HepG2 (cell line): Measurements from ENCODE around the gene DDN. TPM values are rescaled to one million over a fixed set of nuclear protein-coding genes. Genes with fewer than 3 reads are reported as not detected.

ENCODE experiments used
- CC2D1A ChIP-seq: sonication (generic); formaldehyde crosslinking; IDR thresholded peaks from 2 replicates; pipeline ENCODE4 v1.8.1; 2023; ENCODE audit warnings: mild to moderate bottlenecking, missing genetic modification reagents
- CHCHD3 ChIP-seq: sonication (generic); formaldehyde crosslinking; IDR thresholded peaks from 2 replicates; pipeline ENCODE4 v1.8.0; 2022; ENCODE audit warnings: mild to moderate bottlenecking, missing genetic modification reagents, moderate library complexity
- EHMT2 ChIP-seq: fragments of 200-600 bp; sonication (generic); IDR thresholded peaks from 2 replicates; pipeline ENCODE4 v1.7.0; 2017; ENCODE audit warnings: antibody characterized with exemption, low read depth, low read length, borderline replicate concordance
- HDAC6 ChIP-seq: fragments of 200-600 bp; sonication (generic); IDR thresholded peaks from 2 replicates; pipeline ENCODE4 v1.7.0; 2017; ENCODE audit warnings: mild to moderate bottlenecking, antibody characterized with exemption, low read length, low read depth
- HHEX ChIP-seq: IDR thresholded peaks from 2 replicates; pipeline ENCODE4 v1.6.1; 2016; ENCODE audit warnings: control low read depth
- HOXD1 ChIP-seq: sonication (generic); formaldehyde crosslinking; IDR thresholded peaks from 2 replicates; pipeline ENCODE4 v1.5.0; 2020; ENCODE audit warnings: missing genetic modification reagents
- MEF2D ChIP-seq: sonication (generic); formaldehyde crosslinking; IDR thresholded peaks from 2 replicates; pipeline ENCODE4 v1.5.1; 2020; ENCODE audit warnings: mild to moderate bottlenecking, missing genetic modification reagents
- MXI1 ChIP-seq: IDR thresholded peaks from 3 replicates; pipeline ENCODE4 v1.6.1; 2012; ENCODE audit warnings: low read depth, low read length, inconsistent platforms, borderline replicate concordance
- NFATC3 ChIP-seq: sonication (generic); formaldehyde crosslinking; IDR thresholded peaks from 2 replicates; pipeline ENCODE4 v1.5.1; 2020; ENCODE audit warnings: mild to moderate bottlenecking, missing genetic modification reagents
- NR1H2 ChIP-seq: sonication (generic); formaldehyde crosslinking; IDR thresholded peaks from 2 replicates; pipeline ENCODE4 v1.8.1; 2022; ENCODE audit warnings: low read depth, missing genetic modification reagents, borderline replicate concordance
- RARA ChIP-seq: IDR thresholded peaks from 2 replicates; pipeline ENCODE4 v1.6.1; 2016; ENCODE audit warnings: missing genetic modification reagents, missing compliant biosample characterization
- SOX13 ChIP-seq, 3 experiments: fragments of 450-650 bp in 1 of 3; sonication (generic) in 1 of 3; formaldehyde crosslinking in 1 of 3; IDR thresholded peaks in 2 of 3; conservative IDR thresholded peaks in 1 of 3; 2 replicates each; pipeline versions ENCODE4 v1.5.0 to v1.6.1; 2016 to 2020; ENCODE audit warnings: antibody characterized with exemption in 1 of 3, mild to moderate bottlenecking in 1 of 3, missing compliant biosample characterization in 1 of 3, missing genetic modification reagents in 1 of 3, moderate library complexity in 1 of 3
- TBX2 ChIP-seq: sonication (generic); formaldehyde crosslinking; IDR thresholded peaks from 2 replicates; pipeline ENCODE4 v1.5.0; 2020; ENCODE audit warnings: missing genetic modification reagents, mild to moderate bottlenecking, borderline replicate concordance
- ZC3H4 ChIP-seq: sonication (generic); formaldehyde crosslinking; IDR thresholded peaks from 2 replicates; pipeline ENCODE4 v1.4.0; 2020; ENCODE audit warnings: missing genetic modification reagents, borderline replicate concordance
- ZFX ChIP-seq: sonication (generic); formaldehyde crosslinking; IDR thresholded peaks from 2 replicates; pipeline ENCODE4 v1.4.0; 2020; ENCODE audit warnings: mild to moderate bottlenecking, low read depth, missing genetic modification reagents, moderate library complexity
- ZKSCAN1 ChIP-seq: fragments of 150-350 bp; IDR thresholded peaks from 2 replicates; pipeline ENCODE4 v1.6.1; 2014; ENCODE audit warnings: low read length
- ZNF274 ChIP-seq: sonication (generic); formaldehyde crosslinking; IDR thresholded peaks from 2 replicates; pipeline ENCODE4 v1.5.1; 2020; ENCODE audit warnings: mild to moderate bottlenecking, missing genetic modification reagents
- ZNF367 ChIP-seq: sonication (generic); formaldehyde crosslinking; IDR thresholded peaks from 2 replicates; pipeline ENCODE4 v1.4.0; 2020; ENCODE audit warnings: missing genetic modification reagents, borderline replicate concordance
- ZNF83 ChIP-seq: sonication (generic); formaldehyde crosslinking; IDR thresholded peaks from 2 replicates; pipeline ENCODE4 v1.4.0; 2020; ENCODE audit warnings: missing genetic modification reagents, mild to moderate bottlenecking, borderline replicate concordance
- polyA plus RNA-seq, 8 experiments: library from polyadenylated mRNA; depleted of rRNA in 3 of 8; stranded (reverse) in 7 of 8; unstranded in 1 of 8; fragments of >200 nt; fragmentation: Illumina TruSeq in 4 of 8; extraction: Trizol in 4 of 8; gene quantifications; 2 replicates each; pipeline versions ENCODE4 v1.2.1 to v1.2.3, GENCODE V29; 2011 to 2016; ENCODE audit warnings: low read depth in 4 of 8, missing spikeins in 1 of 8, mixed read lengths in 1 of 8; ENCODE audit not compliant: insufficient read depth in 1 of 8
- total RNA-seq, 5 experiments: library from RNA; depleted of rRNA; stranded (reverse); fragments of >200 nt; fragmentation: Illumina TruSeq; extraction: Trizol; gene quantifications; 2 replicates each; pipeline ENCODE4 v1.2.3, GENCODE V29; 2016; ENCODE audit warnings: low read depth in 1 of 5
- TF ChIP-seq, protein P1 (sequence below): sonication (generic); formaldehyde crosslinking; IDR thresholded peaks from 2 replicates; pipeline ENCODE4 v1.8.1; 2023; ENCODE audit warnings: missing genetic modification reagents, mild to moderate bottlenecking, borderline replicate concordance
- TF ChIP-seq, protein P2 (sequence below): sonication (generic); formaldehyde crosslinking; IDR thresholded peaks from 2 replicates; pipeline ENCODE4; 2020; ENCODE audit warnings: missing genetic modification reagents, mild to moderate bottlenecking, borderline replicate concordance
- TF ChIP-seq, protein P3 (sequence below): sonication (generic); formaldehyde crosslinking; IDR thresholded peaks from 2 replicates; pipeline ENCODE4 v1.8.1; 2023; ENCODE audit warnings: mild to moderate bottlenecking, moderate library complexity, missing genetic modification reagents
- TF ChIP-seq, protein P4 (sequence below): sonication (generic); formaldehyde crosslinking; IDR thresholded peaks from 2 replicates; pipeline ENCODE4 v1.5.1; 2020; ENCODE audit warnings: mild to moderate bottlenecking, missing genetic modification reagents, borderline replicate concordance

Gene DDN
- total and polyA plus RNA-seq, 2 of the 13 experiments (the other 11 are each of a cell fraction or from before 2014, with no cell fraction given), result 0.24 to 0.53 TPM

DNA sequence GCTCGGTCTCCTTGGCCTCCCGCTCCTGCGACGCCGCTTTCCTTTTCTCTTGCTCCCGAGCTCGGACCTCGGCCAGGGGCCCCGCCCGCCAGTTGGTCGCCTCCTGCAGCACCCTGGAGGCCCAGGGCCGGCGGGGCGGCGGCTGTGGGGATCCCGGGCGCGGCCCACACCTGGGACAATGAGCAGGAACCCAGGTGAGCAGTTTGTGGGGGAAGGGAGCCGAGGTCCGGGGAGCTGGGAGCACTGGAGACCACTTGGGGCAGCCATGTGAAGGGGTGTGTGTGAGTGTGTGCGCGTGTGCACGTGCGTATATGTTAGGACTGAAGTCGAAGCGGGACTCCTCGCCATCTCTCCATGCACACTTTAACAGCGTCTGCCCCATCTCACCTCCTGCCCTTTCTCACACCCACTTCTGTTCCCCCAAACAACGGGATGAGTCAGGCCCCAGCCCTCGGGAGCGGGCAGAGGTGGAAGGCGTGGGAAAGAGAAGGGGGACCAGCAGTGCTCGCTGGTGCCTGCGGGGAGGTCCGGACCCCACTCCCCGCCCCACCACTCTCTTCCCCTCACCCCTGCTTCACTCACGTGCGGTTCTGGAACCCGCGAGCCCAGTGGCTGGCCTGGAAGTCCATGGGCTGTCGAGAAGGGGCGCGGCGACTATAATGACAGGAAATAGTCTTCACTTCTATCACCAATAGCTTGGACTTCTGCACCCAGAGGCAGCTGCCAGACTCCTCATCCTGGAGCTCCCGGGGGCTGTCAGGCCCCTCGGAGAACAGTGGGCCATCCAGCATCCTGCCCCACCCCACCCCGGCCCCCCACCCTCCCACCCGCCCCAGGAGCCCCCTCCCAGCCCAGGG, 450 bp downstream of the DDN start (continued):
- TF ChIP-seq EHMT2, result no peak
- TF ChIP-seq TBX2 (CRISPR knock-in tag), result no peak
- no peak for TF ChIP-seq ZNF367 (CRISPR knock-in tag)
- no peak for TF ChIP-seq HDAC6
- 0 out of 2 replicates have a peak, but pooled peaks have one; percentile 70 for TF ChIP-seq MEF2D
- TF ChIP-seq CC2D1A (CRISPR knock-in tag), result no peak
- TF ChIP-seq MXI1, result 0 out of 3 replicates have a peak, but pooled peaks have one; percentile 0
- TF ChIP-seq, protein P1, sequence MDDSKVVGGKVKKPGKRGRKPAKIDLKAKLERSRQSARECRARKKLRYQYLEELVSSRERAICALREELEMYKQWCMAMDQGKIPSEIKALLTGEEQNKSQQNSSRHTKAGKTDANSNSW (CRISPR knock-in tag), result peak; percentile 89; the same call in 1 of the 2 replicates
- TF ChIP-seq NR1H2 (CRISPR knock-in tag), result no peak
- TF ChIP-seq, protein P2, sequence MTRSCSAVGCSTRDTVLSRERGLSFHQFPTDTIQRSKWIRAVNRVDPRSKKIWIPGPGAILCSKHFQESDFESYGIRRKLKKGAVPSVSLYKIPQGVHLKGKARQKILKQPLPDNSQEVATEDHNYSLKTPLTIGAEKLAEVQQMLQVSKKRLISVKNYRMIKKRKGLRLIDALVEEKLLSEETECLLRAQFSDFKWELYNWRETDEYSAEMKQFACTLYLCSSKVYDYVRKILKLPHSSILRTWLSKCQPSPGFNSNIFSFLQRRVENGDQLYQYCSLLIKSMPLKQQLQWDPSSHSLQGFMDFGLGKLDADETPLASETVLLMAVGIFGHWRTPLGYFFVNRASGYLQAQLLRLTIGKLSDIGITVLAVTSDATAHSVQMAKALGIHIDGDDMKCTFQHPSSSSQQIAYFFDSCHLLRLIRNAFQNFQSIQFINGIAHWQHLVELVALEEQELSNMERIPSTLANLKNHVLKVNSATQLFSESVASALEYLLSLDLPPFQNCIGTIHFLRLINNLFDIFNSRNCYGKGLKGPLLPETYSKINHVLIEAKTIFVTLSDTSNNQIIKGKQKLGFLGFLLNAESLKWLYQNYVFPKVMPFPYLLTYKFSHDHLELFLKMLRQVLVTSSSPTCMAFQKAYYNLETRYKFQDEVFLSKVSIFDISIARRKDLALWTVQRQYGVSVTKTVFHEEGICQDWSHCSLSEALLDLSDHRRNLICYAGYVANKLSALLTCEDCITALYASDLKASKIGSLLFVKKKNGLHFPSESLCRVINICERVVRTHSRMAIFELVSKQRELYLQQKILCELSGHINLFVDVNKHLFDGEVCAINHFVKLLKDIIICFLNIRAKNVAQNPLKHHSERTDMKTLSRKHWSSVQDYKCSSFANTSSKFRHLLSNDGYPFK (CRISPR knock-in tag), result no peak
- no peak for TF ChIP-seq CHCHD3 (CRISPR knock-in tag)
- TF ChIP-seq, protein P3, sequence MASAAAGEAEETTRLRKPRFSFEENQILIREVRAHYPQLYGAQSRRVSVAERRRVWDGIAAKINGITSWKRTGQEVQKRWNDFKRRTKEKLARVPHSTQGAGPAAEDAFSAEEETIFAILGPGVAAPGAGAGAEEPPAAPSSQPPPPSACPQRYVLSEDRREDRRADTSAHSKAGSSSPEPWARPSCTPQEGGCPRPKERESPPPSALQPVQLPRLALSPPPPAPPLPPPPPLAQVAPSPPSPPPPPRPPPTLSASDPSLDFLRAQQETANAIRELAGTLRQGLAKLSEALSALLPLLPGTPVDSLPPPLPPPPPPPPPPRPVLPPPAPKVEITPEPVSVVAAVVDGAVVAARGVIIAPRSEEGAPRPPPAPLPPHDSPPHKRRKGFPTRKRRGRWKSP (CRISPR knock-in tag), result peak; percentile 75; the same call in 1 of the 2 replicates
- no peak for TF ChIP-seq HHEX (CRISPR knock-in tag)
- peak; percentile 70 for TF ChIP-seq ZFX
- peak; percentile 47 for TF ChIP-seq RARA (CRISPR knock-in tag)
- TF ChIP-seq, protein P4, sequence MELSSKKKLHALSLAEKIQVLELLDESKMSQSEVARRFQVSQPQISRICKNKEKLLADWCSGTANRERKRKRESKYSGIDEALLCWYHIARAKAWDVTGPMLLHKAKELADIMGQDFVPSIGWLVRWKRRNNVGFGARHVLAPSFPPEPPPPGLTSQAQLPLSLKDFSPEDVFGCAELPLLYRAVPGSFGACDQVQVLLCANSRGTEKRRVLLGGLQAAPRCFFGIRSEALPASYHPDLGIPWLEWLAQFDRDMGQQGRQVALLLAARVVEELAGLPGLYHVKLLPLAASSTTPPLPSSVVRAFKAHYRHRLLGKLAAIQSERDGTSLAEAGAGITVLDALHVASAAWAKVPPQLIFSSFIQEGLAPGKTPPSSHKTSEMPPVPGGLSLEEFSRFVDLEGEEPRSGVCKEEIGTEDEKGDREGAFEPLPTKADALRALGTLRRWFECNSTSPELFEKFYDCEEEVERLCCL (CRISPR knock-in tag), result 0 out of 2 replicates have a peak, but pooled peaks have one; percentile 66
- no peak for TF ChIP-seq ZKSCAN1
- TF ChIP-seq HOXD1 (CRISPR knock-in tag), result no peak
- no peak for TF ChIP-seq ZC3H4
- peak; percentile 86 for TF ChIP-seq ZNF274 (CRISPR knock-in tag)
- TF ChIP-seq ZNF83 (CRISPR knock-in tag), result no peak
- TF ChIP-seq SOX13 (IDR thresholded peaks at IDR 0.05), result no peak
- TF ChIP-seq SOX13 (CRISPR knock-in tag; conservative IDR thresholded peaks at IDR 0.05 in 1 of 2, IDR thresholded peaks at IDR 0.05 in 1 of 2), result 0 out of 4 replicates have a peak, but pooled peaks of 1 of the 2 experiments have one; percentile 12
- 0 out of 2 replicates have a peak, but pooled peaks have one; percentile 47 for TF ChIP-seq NFATC3 (CRISPR knock-in tag)
